GM10248 (cell line): Measurements from ENCODE around the gene PIK3R2.

Source experiments
- CTCF ChIA-PET: fragments of 300-600 bp; sonication (Branson Sonifier 250); formaldehyde crosslinking; extraction: SDS; loops from one replicate; lab custom pipeline; 2021; ENCODE audit warnings: antibody characterized with exemption; lab: Yijun Ruan, JAX
- POLR2A ChIA-PET: fragments of 350-650 bp; sonication (Branson Sonifier 250); formaldehyde crosslinking; extraction: SDS; loops from one replicate; lab custom pipeline; 2020; ENCODE audit warnings: antibody characterized with exemption; lab: Yijun Ruan, JAX
- DNase-seq: peaks from one replicate; pipeline ENCODE4 v3.0.0; 2012; ENCODE audit errors: extremely low spot score
- CTCF ChIP-seq: IDR thresholded peaks from 2 replicates; pipeline ENCODE4 v1.5.1; 2012; ENCODE audit warnings: mild to moderate bottlenecking, low read depth; ENCODE audit errors: extremely low read depth, missing control alignments, control extremely low read depth

The PIK3R2 gene

DNA sequence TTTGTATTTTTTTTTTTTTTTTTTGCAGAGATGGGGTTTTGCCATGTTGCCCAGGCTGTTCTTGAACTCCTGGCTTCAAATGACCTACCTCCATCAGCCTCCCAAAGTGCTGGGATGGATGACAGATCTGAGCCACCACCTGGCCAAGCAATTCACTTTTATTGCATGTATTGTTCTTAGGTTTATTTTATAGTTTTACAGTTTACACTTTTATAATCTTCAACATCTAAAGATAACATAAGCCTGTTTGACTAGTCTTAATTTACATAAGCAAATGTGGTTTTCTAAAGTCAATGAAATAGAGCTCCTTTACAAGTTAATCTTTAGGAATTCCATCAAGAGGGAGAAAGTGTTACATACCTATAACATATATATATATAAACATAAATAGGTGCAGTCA, 30.6 kb downstream of the PIK3R2 start:
- DNase-seq, result no peak
- no peak for TF ChIP-seq CTCF
- POLR2A ChIA-PET, result interaction anchor here (0.6 to 1.6 kb wide), 4 partner anchors 9 to 80 kb away, joined by 3 to 6 read pairs (median 4); no protein-coding TSS in a partner anchor
- CTCF ChIA-PET, result interaction anchor here (1.0 to 3.8 kb wide), 5 partner anchors 9 to 204 kb away, joined by 3 to 26 read pairs (median 4); partner anchors contain the start of genes MPV17L2 and PIK3R2

DNA sequence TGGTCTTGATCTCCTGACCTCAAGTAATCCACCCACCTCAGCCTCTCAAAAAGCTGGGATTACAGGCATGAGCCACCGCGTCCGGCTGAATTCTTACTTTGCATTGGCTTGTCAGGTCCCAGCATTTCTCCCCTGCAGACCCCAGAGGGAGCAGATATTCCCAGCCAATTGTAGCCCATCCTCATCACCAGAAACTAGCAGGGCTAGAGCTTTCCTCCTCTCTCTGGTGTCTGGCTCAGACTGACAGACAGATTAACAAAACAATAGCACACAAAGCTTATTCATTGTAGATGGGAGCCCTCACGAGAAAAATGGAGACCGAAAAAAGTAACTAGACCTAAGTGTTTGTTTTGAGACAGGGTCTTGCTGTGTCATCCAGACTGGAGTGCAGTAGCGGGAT, 32.6 kb downstream of the PIK3R2 start:
- no peak for TF ChIP-seq CTCF
- ChIA-PET CTCF (interaction anchor here (0.8 to 3.1 kb wide), 7 partner anchors 8 to 226 kb away, joined by 3 to 9 read pairs (median 6); partner anchors contain the start of gene PIK3R2), POLR2A (interaction anchor here (0.7 to 1.4 kb wide), 4 partner anchors 9 to 94 kb away, joined by 3 to 6 read pairs (median 4); no protein-coding TSS in a partner anchor)
- no peak for DNase-seq

DNA sequence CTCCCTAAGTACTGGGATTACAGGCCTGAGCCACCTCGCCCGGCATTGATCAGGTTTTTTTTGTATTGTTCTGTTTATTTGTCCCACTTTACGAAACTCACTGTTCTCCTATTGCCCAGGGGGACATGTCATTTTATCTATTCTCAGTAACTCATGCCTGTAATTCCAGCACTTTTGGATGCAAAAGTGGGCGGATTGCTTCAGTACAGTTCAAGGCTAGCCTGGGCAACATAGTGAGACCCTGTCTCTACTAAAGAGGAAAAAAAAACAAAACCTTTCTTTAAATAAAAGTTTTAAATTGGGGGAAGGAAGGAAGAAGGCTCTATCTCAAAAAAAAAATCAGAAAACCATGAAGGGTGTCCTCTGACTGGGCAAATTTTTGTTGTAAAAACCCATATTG, 37.3 kb downstream of the PIK3R2 start:
- TF ChIP-seq CTCF, result no peak
- CTCF ChIA-PET, result interaction anchor here (0.9 to 3.2 kb wide), 2 partner anchors 22 to 63 kb away, joined by 3 to 36 read pairs; a partner anchor contains a TSS

GRCh38 chr19:18191640-18192062, 38.7 kb downstream of the PIK3R2 start:
- no peak for TF ChIP-seq CTCF
- POLR2A ChIA-PET, result interaction anchor here (0.5 to 3.3 kb wide), 6 partner anchors 12 to 631 kb away, joined by 3 to 26 read pairs (median 4); partner anchors contain the start of gene JUND
- CTCF ChIA-PET, result interaction anchor here (0.8 to 3.2 kb wide), 18 partner anchors 9 to 225 kb away, joined by 3 to 36 read pairs (median 4); partner anchors contain the start of gene LSM4
- DNase-seq, result no peak

More for the DNA sequence above, 37.3 kb downstream of the PIK3R2 start:
- DNase-seq, result no peak
- POLR2A ChIA-PET, result interaction anchor here (1.1 kb wide), 1 partner anchor 224 kb away, joined by 6 read pairs; no protein-coding TSS in a partner anchor

GRCh38 chr19:18192673-18193387, 39.9 kb downstream of the PIK3R2 start, which contains the start of gene MPV17L2:
TSS of gene MPV17L2 (plus strand) at chr19:18193218. CDS start at chr19:18193282, 64 bp downstream.
- ChIA-PET POLR2A (interaction anchor here (0.7 to 3.3 kb wide), 8 partner anchors 11 to 112 kb away, joined by 3 to 26 read pairs (median 4); partner anchors contain the start of genes JUND and RAB3A), CTCF (interaction anchor here (0.6 to 3.2 kb wide), 17 partner anchors 10 to 136 kb away, joined by 3 to 36 read pairs (median 4); partner anchors contain the start of genes LSM4 and RAB3A)
- TF ChIP-seq CTCF, result no peak
- DNase-seq, result peak; percentile 95
